Heart left ventricle (tissue), 16 donors: ENCODE measurements around the gene CPNE4. TPM values are rescaled to one million over a fixed set of nuclear protein-coding genes. Genes with fewer than 3 reads are reported as not detected.

ENCODE experiments used
- ATAC-seq, 4 donors: fragments of 200-7000 bp; cut with Tn5 transposase; one replicate each; pipeline ENCODE4 v1.9.1; 2020 to 2022; ENCODE audit warnings: moderate library complexity in 4 of 4, mild to moderate bottlenecking in 3 of 4, moderate number of reproducible peaks in 1 of 4
- DNase-seq, 5 donors: peaks; one replicate each; pipeline ENCODE4 v3.0.0-alpha.2; 2020
- H3K27ac ChIP-seq, 12 donors: fragments of 200-600 bp; sonication (generic) in 4 of 12; one replicate each; pipeline versions ENCODE4 v1.5.0 to v1.8.0; 2016 to 2022; ENCODE audit warnings: mild to moderate bottlenecking in 2 of 12
- H3K27me3 ChIP-seq, 9 donors: fragments of 200-600 bp; sonication (generic) in 2 of 9; one replicate each; pipeline versions ENCODE4 v1.5.1 to v1.8.0; 2016 to 2022; ENCODE audit warnings: mild to moderate bottlenecking in 3 of 9
- H3K36me3 ChIP-seq, 9 donors: fragments of 200-600 bp; sonication (generic) in 2 of 9; one replicate each; pipeline versions ENCODE4 v1.5.0 to v1.8.0; 2018 to 2022; ENCODE audit warnings: mild to moderate bottlenecking in 2 of 9
- H3K4me1 ChIP-seq, 12 donors: fragments of 200-600 bp; sonication (generic) in 4 of 12; one replicate each; pipeline versions ENCODE4 v1.5.0 to v1.8.0; 2016 to 2022; ENCODE audit warnings: mild to moderate bottlenecking in 3 of 12
- H3K4me3 ChIP-seq, 12 donors: fragments of 200-600 bp; sonication (generic) in 4 of 12; one replicate each; pipeline versions ENCODE4 v1.5.0 to v1.8.0; 2017 to 2022; ENCODE audit warnings: mild to moderate bottlenecking in 9 of 12, moderate library complexity in 4 of 12
- H3K9me3 ChIP-seq, 12 donors: fragments of 200-600 bp; sonication (generic) in 4 of 12; one replicate each; pipeline versions ENCODE4 v1.5.0 to v1.8.0; 2016 to 2022; ENCODE audit warnings: mild to moderate bottlenecking in 1 of 12
- POLR2A ChIP-seq, 2 donors: fragments of 450-650 bp; IDR thresholded peaks; one replicate each; pipeline ENCODE4 v1.6.1; 2017; ENCODE audit warnings: antibody characterized with exemption in 2 of 2, mild to moderate bottlenecking in 2 of 2, moderate library complexity in 2 of 2
- WGBS, 4 donors: extraction: QIAGEN DNeasy Blood & Tissue Kit in 2 of 4; methylation state at CpG; one replicate each; pipeline versions ENCODE4 v1.1.5 to v1.1.7; 2013 to 2018; 5-methylcytosine and 5-hydroxymethylcytosine counted together
- intact Hi-C, 10 donors: fragments of 100-400 bp; cut with DNase I; formaldehyde crosslinking; loops; one replicate each; pipeline versions ENCODE4 v1.11.1 to v1.14.2; 2022
- polyA plus RNA-seq, 2 donors: library from polyadenylated mRNA; stranded (reverse); fragments of 200-250 nt; gene quantifications; one replicate each; pipeline ENCODE4 v1.2.3, GENCODE V29; 2013
- total RNA-seq, 9 donors: library from RNA; depleted of rRNA in 2 of 9; stranded (reverse); fragments of >200 nt in 2 of 9; fragmentation: NEBNext Ultra II Directional in 3 of 9; extraction: Animal tissue kit (Norgen Biotek cat#: 25700) in 3 of 9; gene quantifications; one replicate each; pipeline versions ENCODE4 v1.1.0 to v1.2.4, GENCODE V29; 2016 to 2023
- TF ChIP-seq, protein P1 (sequence below), 12 donors: fragments of 200-600 bp; sonication (generic) in 4 of 12; IDR thresholded peaks; one replicate each; pipeline versions ENCODE4 v1.5.0 to v1.8.0; 2018 to 2022; ENCODE audit warnings: antibody characterized with exemption in 12 of 12, mild to moderate bottlenecking in 5 of 12
- donor health status: ischemic (EF 13 %, LVEDD 7.1; RV severe dilation, severe dysfunction).
- donor health status: healthy with polysubstance abuse.
- donor health status: DM: no; HTN: yes; CAD: no.
- donor health status: DM: no; HTN: no; CAD: no.
- donor health status: ischemic (EF 25% LVEDD 6.9; RV normal size, moderate dysfunction).
- donor health status: ischemic (EF 25% LVEDD 5.7; RV mildly dilated, moderate dysfunction).
- donor health status: healthy.
- donor health status: DM: yes; HTN: yes; CAD: no.
- donor health status: ischemic (EF 35%, LVEDD 5.7; RV mildly dilated, moderate dysfunction).
- donor health status: nonischemic (EF 11% LVEDD 7.7; RV severe dilation, severe dysfunction).
- donor health status: DM: yes; HTN: yes; CAD: no.
- donor health status: PGD.
- donor health status: ischemic (EF 29% LVEDD 5.4; RV normal size, mild dysfunction).
- donor health status: nonischemic (EF 23%, LVEDD 6.1; RV moderate dilation, normal function).

CPNE4 gene
- total and polyA plus RNA-seq, 11 donors = 1.7 to 99.7 (median 24.9) TPM

DNA sequence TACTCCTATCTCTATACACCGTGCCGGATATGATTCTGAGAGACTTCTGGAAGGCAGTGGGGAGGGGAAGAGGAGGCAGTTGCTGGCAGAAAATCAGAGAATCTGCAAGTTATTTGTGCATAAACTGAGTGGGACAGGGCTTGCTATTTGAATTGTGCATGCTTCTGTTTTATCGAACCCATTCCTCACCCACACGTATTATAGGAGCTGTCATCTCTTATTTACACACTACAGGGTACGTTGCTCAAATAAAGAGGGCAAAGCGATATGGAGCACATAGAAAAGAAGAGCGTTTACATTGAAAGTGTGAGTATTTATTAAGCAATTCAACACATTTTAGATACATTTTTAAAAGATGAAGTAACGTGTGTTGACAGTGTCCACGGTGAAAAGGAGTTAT lies 191.6 kb downstream of the CPNE4 start:
- Histone ChIP-seq H3K36me3 (no peaks in the 10 kb centered on the region), H3K4me1 (peaks cover 0 to 7% (median 0%) of the 10 kb centered on the region in 12 donors), H3K27ac (no peak overlapping the region), H3K27me3 (no peaks in the 10 kb centered on the region), H3K4me3 (no peak overlapping the region), H3K9me3 (no peaks in the 10 kb centered on the region)
- ATAC-seq = no peak
- no peak for TF ChIP-seq POLR2A (IDR thresholded peaks at IDR 0.05)
- TF ChIP-seq, protein P1, sequence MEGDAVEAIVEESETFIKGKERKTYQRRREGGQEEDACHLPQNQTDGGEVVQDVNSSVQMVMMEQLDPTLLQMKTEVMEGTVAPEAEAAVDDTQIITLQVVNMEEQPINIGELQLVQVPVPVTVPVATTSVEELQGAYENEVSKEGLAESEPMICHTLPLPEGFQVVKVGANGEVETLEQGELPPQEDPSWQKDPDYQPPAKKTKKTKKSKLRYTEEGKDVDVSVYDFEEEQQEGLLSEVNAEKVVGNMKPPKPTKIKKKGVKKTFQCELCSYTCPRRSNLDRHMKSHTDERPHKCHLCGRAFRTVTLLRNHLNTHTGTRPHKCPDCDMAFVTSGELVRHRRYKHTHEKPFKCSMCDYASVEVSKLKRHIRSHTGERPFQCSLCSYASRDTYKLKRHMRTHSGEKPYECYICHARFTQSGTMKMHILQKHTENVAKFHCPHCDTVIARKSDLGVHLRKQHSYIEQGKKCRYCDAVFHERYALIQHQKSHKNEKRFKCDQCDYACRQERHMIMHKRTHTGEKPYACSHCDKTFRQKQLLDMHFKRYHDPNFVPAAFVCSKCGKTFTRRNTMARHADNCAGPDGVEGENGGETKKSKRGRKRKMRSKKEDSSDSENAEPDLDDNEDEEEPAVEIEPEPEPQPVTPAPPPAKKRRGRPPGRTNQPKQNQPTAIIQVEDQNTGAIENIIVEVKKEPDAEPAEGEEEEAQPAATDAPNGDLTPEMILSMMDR (IDR thresholded peaks at IDR 0.05) = no peak
- WGBS, 4 donors = 82 to 87% (median 84%) methylated on average over 9 of the region's 9 CpGs
- intact Hi-C loops = no loop called here
- no peak for DNase-seq

DNA sequence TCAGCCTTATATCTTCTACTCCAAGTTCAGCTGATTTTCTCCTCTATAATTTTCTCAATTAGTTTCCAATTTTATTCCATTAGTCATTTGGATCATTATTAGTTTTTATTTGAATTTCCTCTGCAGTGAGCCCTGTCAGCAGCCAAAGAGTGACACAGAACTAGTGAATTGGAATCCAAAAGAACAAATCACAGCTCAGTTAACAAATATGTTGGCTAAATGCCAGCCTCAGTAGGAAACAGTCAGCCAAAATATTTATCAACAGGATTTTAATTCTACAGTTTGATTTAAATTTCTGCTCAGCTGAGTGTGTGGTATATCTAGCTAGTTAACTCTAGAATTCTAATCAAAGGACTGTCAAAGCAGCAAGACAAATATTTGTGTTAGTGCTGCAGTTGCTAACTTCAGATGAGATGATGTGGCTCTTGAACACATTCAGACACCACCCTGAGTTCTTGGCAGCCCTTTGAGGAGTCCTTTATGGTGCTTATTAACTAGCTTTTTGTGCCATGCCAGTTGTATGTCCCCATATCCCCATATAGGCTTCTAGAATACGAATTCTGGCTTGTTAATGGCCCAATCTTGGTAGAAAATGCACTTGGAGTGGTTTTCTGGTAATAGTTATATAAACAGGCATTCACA lies 194.5 kb downstream of the CPNE4 start:
- ATAC-seq = no peak
- 73 to 79% (median 75%) methylated on average over 1 of the region's 1 CpG for WGBS, 4 donors
- intact Hi-C loops = no loop called here

DNA sequence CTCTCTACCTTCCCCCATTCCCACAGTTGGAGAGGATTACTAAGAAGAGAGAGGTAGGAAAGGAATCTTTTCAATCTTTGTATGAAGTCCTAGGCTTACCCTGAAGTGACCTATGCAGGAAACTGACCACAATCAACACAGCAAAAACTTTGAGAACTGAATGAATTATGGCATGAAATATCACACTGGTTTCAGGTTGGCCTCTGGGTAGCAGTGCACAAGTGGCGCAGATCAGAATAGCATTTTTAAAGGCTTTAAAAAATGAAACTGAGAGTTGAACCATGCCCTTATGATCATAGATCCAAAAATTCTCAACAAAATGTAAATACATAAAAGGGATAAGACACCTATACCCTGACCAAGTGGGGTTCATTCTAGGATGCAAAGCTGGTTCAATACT lies 198.9 kb downstream of the CPNE4 start:
- DNase-seq (no peak), ATAC-seq (no peak)
- Histone ChIP-seq H3K27ac (no peak overlapping the region), H3K27me3 (peaks cover 0 to 7% (median 0%) of the 10 kb centered on the region in 9 donors), H3K4me3 (no peak overlapping the region), H3K9me3 (no peaks in the 10 kb centered on the region), H3K36me3 (no peaks in the 10 kb centered on the region), H3K4me1 (peaks cover 0 to 7% (median 0%) of the 10 kb centered on the region in 12 donors)
- intact Hi-C loops = no loop called here
- 96 to 100% (median 99%) methylated on average over 1 of the region's 1 CpG for WGBS, 4 donors
- TF ChIP-seq, protein P1 (IDR thresholded peaks at IDR 0.05) = no peak
- no peak for TF ChIP-seq POLR2A (IDR thresholded peaks at IDR 0.05)

More for the DNA sequence above, 194.5 kb downstream of the CPNE4 start:
- no peaks in the 10 kb centered on the region for H3K9me3 ChIP-seq
- H3K4me3 ChIP-seq = no peak overlapping the region
- peaks cover 0 to 7% (median 0%) of the 10 kb centered on the region in 12 donors for H3K4me1 ChIP-seq
- H3K27me3 ChIP-seq = no peaks in the 10 kb centered on the region
- no peak for DNase-seq
- H3K27ac ChIP-seq = no peak overlapping the region
- no peak for TF ChIP-seq POLR2A (IDR thresholded peaks at IDR 0.05)
- TF ChIP-seq, protein P1 (IDR thresholded peaks at IDR 0.05) = no peak
- no peaks in the 10 kb centered on the region for H3K36me3 ChIP-seq

DNA sequence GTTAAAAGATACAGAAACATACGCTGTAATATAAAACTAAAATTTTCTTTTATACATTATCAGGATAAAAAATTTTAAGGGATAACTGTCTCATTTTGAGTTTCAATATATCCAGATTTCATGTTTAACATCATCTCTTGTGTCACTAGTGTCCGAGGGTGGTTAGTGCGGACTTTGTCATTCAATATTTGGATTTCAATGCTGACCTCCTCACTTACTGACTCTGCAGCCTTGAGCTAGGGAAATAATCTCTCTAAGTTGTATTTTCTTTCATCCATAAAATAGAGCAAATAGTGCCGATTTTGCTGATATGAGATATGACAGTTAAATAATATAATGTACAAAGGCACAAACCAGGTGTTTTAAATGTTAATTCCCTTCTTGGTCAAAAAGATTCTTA lies 203.2 kb downstream of the CPNE4 start:
- Histone ChIP-seq H3K27me3 (peaks cover 0 to 7% (median 0%) of the 10 kb centered on the region in 9 donors), H3K4me1 (no peaks in the 10 kb centered on the region), H3K27ac (no peak overlapping the region), H3K36me3 (no peaks in the 10 kb centered on the region), H3K9me3 (no peaks in the 10 kb centered on the region), H3K4me3 (no peak overlapping the region)
- WGBS, 4 donors = 92 to 95% (median 94%) methylated on average over 4 of the region's 4 CpGs
- ATAC-seq (no peak), DNase-seq (no peak)
- intact Hi-C loops = no loop called here
- TF ChIP-seq POLR2A (IDR thresholded peaks at IDR 0.05) = no peak
- TF ChIP-seq, protein P1 (IDR thresholded peaks at IDR 0.05) = no peak
